GM23338 (cell line): ENCODE results near the gene OPN4. TPM values are rescaled to one million over a fixed set of nuclear protein-coding genes. Genes with fewer than 3 reads are reported as not detected.

Experiments
- ATAC-seq: fragments of 200-7000 bp; cut with Tn5 transposase; 3 replicates; pipeline ENCODE4 v1.9.1; 2020
- DNase-seq: peaks from one replicate; pipeline ENCODE4 v3.0.0-alpha.2; 2015; ENCODE audit warnings: low spot score
- H2AFZ ChIP-seq: fragments of 200-600 bp; sonication (generic); 2 replicates; pipeline ENCODE4 v1.8.0; 2016; ENCODE audit warnings: antibody characterized with exemption, mild to moderate bottlenecking, moderate library complexity
- H3F3A ChIP-seq: fragments of 200-600 bp; sonication (generic); replicated peaks from 2 replicates; pipeline ENCODE4 v1.8.0; 2017; ENCODE audit warnings: antibody characterized with exemption, mixed run types, low read depth
- H3K27ac ChIP-seq: fragments of 200-600 bp; sonication (generic); 2 replicates; pipeline ENCODE4 v1.6.1; 2016; ENCODE audit warnings: low read depth
- H3K27me3 ChIP-seq: fragments of 200-600 bp; sonication (generic); 2 replicates; pipeline ENCODE4 v1.8.0; 2016; ENCODE audit warnings: mild to moderate bottlenecking, mixed run types, moderate library complexity; ENCODE audit not compliant: insufficient read depth
- H3K36me3 ChIP-seq: fragments of 200-600 bp; sonication (generic); 2 replicates; pipeline ENCODE4 v1.8.0; 2016; ENCODE audit warnings: mild to moderate bottlenecking; ENCODE audit not compliant: insufficient read depth
- H3K4me1 ChIP-seq: fragments of 200-600 bp; sonication (generic); 2 replicates; pipeline ENCODE4 v1.8.0; 2016; ENCODE audit warnings: mild to moderate bottlenecking, moderate library complexity; ENCODE audit not compliant: insufficient read depth
- H3K4me2 ChIP-seq: fragments of 200-600 bp; sonication (generic); 2 replicates; pipeline ENCODE4 v1.7.1; 2017; ENCODE audit warnings: mixed run types
- H3K4me3 ChIP-seq: fragments of 200-600 bp; sonication (generic); 2 replicates; pipeline ENCODE4 v1.6.1; 2016; ENCODE audit warnings: mixed run types
- H3K79me2 ChIP-seq: fragments of 200-600 bp; sonication (generic); replicated peaks from 2 replicates; pipeline ENCODE4 v1.8.0; 2017; ENCODE audit warnings: mild to moderate bottlenecking; ENCODE audit not compliant: insufficient read depth
- H3K9me2 ChIP-seq: fragments of 200-600 bp; sonication (generic); 2 replicates; pipeline ENCODE4 v1.8.0; 2017; ENCODE audit not compliant: insufficient read depth
- H4K20me1 ChIP-seq: fragments of 200-600 bp; sonication (generic); replicated peaks from 2 replicates; pipeline ENCODE4 v1.8.0; 2017; ENCODE audit warnings: mild to moderate bottlenecking; ENCODE audit not compliant: insufficient read depth
- H3K27ac Mint-ChIP-seq: 2 replicates; pipeline ENCODE4 v1.8.0; 2020; ENCODE audit warnings: inconsistent platforms, mild to moderate bottlenecking, moderate library complexity, mixed read lengths
- H3K27me3 Mint-ChIP-seq: 3 replicates; pipeline ENCODE4 v1.8.0; 2022; ENCODE audit warnings: low read depth, mild to moderate bottlenecking, moderate library complexity, mixed read lengths, inconsistent platforms; ENCODE audit not compliant: insufficient read depth, poor library complexity
- H3K36me3 Mint-ChIP-seq: 3 replicates; pipeline ENCODE4 v1.8.0; 2021; ENCODE audit warnings: low read depth, mild to moderate bottlenecking, inconsistent platforms, moderate library complexity, mixed read lengths
- H3K4me1 Mint-ChIP-seq: 3 replicates; pipeline ENCODE4 v1.8.0; 2020; ENCODE audit warnings: mild to moderate bottlenecking, inconsistent platforms, mixed read lengths
- H3K4me3 Mint-ChIP-seq: 3 replicates; pipeline ENCODE4 v1.8.0; 2021; ENCODE audit warnings: moderate library complexity, mild to moderate bottlenecking, inconsistent platforms, mixed read lengths
- H3K9me3 Mint-ChIP-seq: 3 replicates; pipeline ENCODE4 v1.8.0; 2020; ENCODE audit warnings: moderate library complexity, mild to moderate bottlenecking, inconsistent platforms, mixed read lengths
- EZH2 ChIP-seq: fragments of 200-600 bp; sonication (generic); IDR thresholded peaks from one replicate; pipeline ENCODE4 v1.8.0; 2017; ENCODE audit warnings: antibody characterized with exemption, mild to moderate bottlenecking, low read depth; ENCODE audit not compliant: unreplicated experiment
- EZH2phosphoT487 ChIP-seq: fragments of 200-600 bp; sonication (generic); IDR thresholded peaks from one replicate; pipeline ENCODE4 v1.8.1; 2018; ENCODE audit warnings: antibody characterized with exemption; ENCODE audit not compliant: unreplicated experiment
- POLR2AphosphoS5 ChIP-seq: IDR thresholded peaks from 2 replicates; pipeline ENCODE4 v1.6.1; 2016; ENCODE audit warnings: antibody characterized with exemption, low read depth
- ZNF331 ChIP-seq: fragments of 250-450 bp; sonication (Bioruptor Pico); IDR thresholded peaks from 2 replicates; pipeline ENCODE4 v1.5.0; 2020; ENCODE audit warnings: low read depth, mild to moderate bottlenecking, moderate library complexity
- polyA plus RNA-seq: library from polyadenylated mRNA; unstranded; fragments of >200 nt; fragmentation: Nextera tagmentation; extraction: Ambion mirVana; gene quantifications from 2 replicates; pipeline ENCODE4 v1.2.1, GENCODE V29; 2016
- total RNA-seq: library from RNA; depleted of rRNA; stranded (reverse); fragments of >200 nt; shearing (Covaris generic); gene quantifications from 2 replicates; pipeline ENCODE4 v1.2.3, GENCODE V29; 2014
- TF ChIP-seq, protein P1 (sequence below): fragments of 250-450 bp; sonication (Bioruptor Pico); IDR thresholded peaks from 2 replicates; pipeline ENCODE4 v1.5.0; 2020; ENCODE audit warnings: mild to moderate bottlenecking, moderate library complexity
- TF ChIP-seq, protein P2 (sequence below): IDR thresholded peaks from 2 replicates; pipeline ENCODE4 v1.6.1; 2016; ENCODE audit warnings: antibody characterized with exemption
- TF ChIP-seq, protein P3 (sequence below), 2 experiments: fragments of 200-600 bp in 1 of 2; sonication (generic) in 1 of 2; conservative IDR thresholded peaks; 2 replicates each; pipeline versions ENCODE4 v1.5.1 to v1.6.1; 2016 to 2017; ENCODE audit warnings: antibody characterized with exemption in 2 of 2, low read depth in 2 of 2, mild to moderate bottlenecking in 2 of 2, moderate library complexity in 1 of 2
- TF ChIP-seq, protein P4 (sequence below): IDR thresholded peaks from one replicate; pipeline ENCODE4 v1.6.1; 2018; ENCODE audit warnings: antibody characterized with exemption; ENCODE audit not compliant: unreplicated experiment

The OPN4 gene
- total and polyA plus RNA-seq, 2 experiments from 2014 or later = not detected

DNA sequence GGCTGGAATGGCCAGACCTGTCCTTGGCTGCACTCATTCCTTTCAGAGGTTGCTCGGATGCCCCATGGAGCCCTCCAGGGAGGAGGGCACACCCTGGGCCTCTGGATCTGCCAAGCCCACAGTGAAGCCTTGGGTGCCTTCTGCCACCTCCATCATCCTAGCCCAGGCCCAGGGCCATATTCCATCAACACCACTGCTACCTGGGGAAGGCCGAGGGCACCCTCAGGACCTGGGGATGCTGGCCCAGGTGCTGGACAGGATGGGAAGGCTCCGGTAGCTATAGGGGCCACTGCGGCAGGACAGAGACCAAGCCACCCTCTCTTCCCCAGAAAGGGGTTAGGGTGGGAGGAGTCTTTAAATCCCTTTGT, 810 bp downstream of the OPN4 start (continued):
- TF ChIP-seq, protein P1, sequence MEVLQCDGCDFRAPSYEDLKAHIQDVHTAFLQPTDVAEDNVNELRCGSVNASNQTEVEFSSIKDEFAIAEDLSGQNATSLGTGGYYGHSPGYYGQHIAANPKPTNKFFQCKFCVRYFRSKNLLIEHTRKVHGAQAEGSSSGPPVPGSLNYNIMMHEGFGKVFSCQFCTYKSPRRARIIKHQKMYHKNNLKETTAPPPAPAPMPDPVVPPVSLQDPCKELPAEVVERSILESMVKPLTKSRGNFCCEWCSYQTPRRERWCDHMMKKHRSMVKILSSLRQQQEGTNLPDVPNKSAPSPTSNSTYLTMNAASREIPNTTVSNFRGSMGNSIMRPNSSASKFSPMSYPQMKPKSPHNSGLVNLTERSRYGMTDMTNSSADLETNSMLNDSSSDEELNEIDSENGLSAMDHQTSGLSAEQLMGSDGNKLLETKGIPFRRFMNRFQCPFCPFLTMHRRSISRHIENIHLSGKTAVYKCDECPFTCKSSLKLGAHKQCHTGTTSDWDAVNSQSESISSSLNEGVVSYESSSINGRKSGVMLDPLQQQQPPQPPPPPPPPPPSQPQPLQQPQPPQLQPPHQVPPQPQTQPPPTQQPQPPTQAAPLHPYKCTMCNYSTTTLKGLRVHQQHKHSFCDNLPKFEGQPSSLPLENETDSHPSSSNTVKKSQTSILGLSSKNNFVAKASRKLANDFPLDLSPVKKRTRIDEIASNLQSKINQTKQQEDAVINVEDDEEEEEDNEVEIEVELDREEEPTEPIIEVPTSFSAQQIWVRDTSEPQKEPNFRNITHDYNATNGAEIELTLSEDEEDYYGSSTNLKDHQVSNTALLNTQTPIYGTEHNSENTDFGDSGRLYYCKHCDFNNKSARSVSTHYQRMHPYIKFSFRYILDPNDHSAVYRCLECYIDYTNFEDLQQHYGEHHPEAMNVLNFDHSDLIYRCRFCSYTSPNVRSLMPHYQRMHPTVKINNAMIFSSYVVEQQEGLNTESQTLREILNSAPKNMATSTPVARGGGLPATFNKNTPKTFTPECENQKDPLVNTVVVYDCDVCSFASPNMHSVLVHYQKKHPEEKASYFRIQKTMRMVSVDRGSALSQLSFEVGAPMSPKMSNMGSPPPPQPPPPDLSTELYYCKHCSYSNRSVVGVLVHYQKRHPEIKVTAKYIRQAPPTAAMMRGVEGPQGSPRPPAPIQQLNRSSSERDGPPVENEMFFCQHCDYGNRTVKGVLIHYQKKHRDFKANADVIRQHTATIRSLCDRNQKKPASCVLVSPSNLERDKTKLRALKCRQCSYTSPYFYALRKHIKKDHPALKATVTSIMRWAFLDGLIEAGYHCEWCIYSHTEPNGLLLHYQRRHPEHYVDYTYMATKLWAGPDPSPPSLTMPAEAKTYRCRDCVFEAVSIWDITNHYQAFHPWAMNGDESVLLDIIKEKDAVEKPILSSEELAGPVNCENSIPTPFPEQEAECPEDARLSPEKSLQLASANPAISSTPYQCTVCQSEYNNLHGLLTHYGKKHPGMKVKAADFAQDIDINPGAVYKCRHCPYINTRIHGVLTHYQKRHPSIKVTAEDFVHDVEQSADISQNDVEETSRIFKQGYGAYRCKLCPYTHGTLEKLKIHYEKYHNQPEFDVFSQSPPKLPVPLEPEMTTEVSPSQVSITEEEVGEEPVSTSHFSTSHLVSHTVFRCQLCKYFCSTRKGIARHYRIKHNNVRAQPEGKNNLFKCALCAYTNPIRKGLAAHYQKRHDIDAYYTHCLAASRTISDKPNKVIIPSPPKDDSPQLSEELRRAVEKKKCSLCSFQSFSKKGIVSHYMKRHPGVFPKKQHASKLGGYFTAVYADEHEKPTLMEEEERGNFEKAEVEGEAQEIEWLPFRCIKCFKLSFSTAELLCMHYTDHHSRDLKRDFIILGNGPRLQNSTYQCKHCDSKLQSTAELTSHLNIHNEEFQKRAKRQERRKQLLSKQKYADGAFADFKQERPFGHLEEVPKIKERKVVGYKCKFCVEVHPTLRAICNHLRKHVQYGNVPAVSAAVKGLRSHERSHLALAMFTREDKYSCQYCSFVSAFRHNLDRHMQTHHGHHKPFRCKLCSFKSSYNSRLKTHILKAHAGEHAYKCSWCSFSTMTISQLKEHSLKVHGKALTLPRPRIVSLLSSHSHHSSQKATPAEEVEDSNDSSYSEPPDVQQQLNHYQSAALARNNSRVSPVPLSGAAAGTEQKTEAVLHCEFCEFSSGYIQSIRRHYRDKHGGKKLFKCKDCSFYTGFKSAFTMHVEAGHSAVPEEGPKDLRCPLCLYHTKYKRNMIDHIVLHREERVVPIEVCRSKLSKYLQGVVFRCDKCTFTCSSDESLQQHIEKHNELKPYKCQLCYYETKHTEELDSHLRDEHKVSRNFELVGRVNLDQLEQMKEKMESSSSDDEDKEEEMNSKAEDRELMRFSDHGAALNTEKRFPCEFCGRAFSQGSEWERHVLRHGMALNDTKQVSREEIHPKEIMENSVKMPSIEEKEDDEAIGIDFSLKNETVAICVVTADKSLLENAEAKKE (CRISPR knock-in tag) = no peak
- TF ChIP-seq EZH2phosphoT487 = no peak

DNA sequence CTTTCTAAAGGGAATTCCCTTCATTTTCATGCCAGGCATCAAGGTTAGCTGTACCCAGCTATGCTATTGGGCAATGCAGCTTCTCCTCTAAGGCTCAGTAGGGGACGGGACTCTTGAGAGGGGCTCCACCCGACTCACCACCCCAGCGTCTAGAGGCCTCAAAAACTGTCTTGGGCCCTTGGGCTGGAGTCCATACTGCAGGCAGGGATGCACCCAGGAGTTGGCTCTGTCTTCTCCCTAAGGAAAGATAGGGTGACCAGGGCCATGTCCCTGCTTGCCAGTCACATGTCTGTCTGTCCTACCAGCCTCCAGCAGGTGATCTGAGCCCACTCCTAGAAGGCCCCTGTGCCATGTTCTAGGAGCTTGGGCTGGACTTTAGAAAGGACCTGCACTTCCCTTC, 1.2 kb downstream of the OPN4 start:
- Mint-ChIP-seq H3K27ac (no peak overlapping the region), H3K27me3 (peaks cover 10% of the 10 kb centered on the region), H3K9me3 (no peaks in the 10 kb centered on the region; the same call in 2 of the 3 replicates), H3K4me3 (no peak overlapping the region), H3K36me3 (no peaks in the 10 kb centered on the region; the same call in 2 of the 3 replicates), H3K4me1 (peaks cover 3% of the 10 kb centered on the region; the same call in 2 of the 3 replicates)
- Histone ChIP-seq H3F3A (no peaks in the 10 kb centered on the region), H3K4me3 (no peak overlapping the region), H3K4me1 (no peaks in the 10 kb centered on the region), H3K9me2 (0 out of 2 replicates have a peak, but pooled peaks cover 3% of the 10 kb centered on the region), H2AFZ (no peak overlapping the region), H3K27me3 (no peaks in the 10 kb centered on the region), H3K27ac (no peak overlapping the region), H3K79me2 (no peaks in the 10 kb centered on the region), H4K20me1 (no peaks in the 10 kb centered on the region), H3K4me2 (no peak overlapping the region), H3K36me3 (no peaks in the 10 kb centered on the region)
- no peak for DNase-seq
- no peak for ATAC-seq
- TF ChIP-seq, protein P2, sequence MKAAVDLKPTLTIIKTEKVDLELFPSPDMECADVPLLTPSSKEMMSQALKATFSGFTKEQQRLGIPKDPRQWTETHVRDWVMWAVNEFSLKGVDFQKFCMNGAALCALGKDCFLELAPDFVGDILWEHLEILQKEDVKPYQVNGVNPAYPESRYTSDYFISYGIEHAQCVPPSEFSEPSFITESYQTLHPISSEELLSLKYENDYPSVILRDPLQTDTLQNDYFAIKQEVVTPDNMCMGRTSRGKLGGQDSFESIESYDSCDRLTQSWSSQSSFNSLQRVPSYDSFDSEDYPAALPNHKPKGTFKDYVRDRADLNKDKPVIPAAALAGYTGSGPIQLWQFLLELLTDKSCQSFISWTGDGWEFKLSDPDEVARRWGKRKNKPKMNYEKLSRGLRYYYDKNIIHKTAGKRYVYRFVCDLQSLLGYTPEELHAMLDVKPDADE = no peak
- TF ChIP-seq ZNF331 (CRISPR knock-in tag) (no peak), POLR2AphosphoS5 (no peak), EZH2 (no peak)
- TF ChIP-seq, protein P3, sequence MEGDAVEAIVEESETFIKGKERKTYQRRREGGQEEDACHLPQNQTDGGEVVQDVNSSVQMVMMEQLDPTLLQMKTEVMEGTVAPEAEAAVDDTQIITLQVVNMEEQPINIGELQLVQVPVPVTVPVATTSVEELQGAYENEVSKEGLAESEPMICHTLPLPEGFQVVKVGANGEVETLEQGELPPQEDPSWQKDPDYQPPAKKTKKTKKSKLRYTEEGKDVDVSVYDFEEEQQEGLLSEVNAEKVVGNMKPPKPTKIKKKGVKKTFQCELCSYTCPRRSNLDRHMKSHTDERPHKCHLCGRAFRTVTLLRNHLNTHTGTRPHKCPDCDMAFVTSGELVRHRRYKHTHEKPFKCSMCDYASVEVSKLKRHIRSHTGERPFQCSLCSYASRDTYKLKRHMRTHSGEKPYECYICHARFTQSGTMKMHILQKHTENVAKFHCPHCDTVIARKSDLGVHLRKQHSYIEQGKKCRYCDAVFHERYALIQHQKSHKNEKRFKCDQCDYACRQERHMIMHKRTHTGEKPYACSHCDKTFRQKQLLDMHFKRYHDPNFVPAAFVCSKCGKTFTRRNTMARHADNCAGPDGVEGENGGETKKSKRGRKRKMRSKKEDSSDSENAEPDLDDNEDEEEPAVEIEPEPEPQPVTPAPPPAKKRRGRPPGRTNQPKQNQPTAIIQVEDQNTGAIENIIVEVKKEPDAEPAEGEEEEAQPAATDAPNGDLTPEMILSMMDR (conservative IDR thresholded peaks at IDR 0.05; ENCODE audit: low read depth in 2 of 2) = no peak
- TF ChIP-seq, protein P4, sequence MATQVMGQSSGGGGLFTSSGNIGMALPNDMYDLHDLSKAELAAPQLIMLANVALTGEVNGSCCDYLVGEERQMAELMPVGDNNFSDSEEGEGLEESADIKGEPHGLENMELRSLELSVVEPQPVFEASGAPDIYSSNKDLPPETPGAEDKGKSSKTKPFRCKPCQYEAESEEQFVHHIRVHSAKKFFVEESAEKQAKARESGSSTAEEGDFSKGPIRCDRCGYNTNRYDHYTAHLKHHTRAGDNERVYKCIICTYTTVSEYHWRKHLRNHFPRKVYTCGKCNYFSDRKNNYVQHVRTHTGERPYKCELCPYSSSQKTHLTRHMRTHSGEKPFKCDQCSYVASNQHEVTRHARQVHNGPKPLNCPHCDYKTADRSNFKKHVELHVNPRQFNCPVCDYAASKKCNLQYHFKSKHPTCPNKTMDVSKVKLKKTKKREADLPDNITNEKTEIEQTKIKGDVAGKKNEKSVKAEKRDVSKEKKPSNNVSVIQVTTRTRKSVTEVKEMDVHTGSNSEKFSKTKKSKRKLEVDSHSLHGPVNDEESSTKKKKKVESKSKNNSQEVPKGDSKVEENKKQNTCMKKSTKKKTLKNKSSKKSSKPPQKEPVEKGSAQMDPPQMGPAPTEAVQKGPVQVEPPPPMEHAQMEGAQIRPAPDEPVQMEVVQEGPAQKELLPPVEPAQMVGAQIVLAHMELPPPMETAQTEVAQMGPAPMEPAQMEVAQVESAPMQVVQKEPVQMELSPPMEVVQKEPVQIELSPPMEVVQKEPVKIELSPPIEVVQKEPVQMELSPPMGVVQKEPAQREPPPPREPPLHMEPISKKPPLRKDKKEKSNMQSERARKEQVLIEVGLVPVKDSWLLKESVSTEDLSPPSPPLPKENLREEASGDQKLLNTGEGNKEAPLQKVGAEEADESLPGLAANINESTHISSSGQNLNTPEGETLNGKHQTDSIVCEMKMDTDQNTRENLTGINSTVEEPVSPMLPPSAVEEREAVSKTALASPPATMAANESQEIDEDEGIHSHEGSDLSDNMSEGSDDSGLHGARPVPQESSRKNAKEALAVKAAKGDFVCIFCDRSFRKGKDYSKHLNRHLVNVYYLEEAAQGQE = no peak
